IMR-90 (cell line): ENCODE data around the gene MEGF6. TPM values are rescaled to one million over a fixed set of nuclear protein-coding genes. Genes with fewer than 3 reads are reported as not detected.

Experiments used
- ATAC-seq: fragments of 200-7000 bp; cut with Tn5 transposase; 2 replicates; pipeline ENCODE4 v1.9.1; 2020; ENCODE audit warnings: low read depth, mild to moderate bottlenecking, moderate library complexity
- BruUV-seq: library from RNA; stranded (reverse); fragments of 400-500 nt; replicated peaks from 2 replicates; lab custom pipeline; 2021; lab: Mats Ljungman, UMichigan
- CTCF ChIA-PET: fragments of 300-600 bp; formaldehyde crosslinking; extraction: SDS; loops from one replicate; lab custom pipeline; 2021; ENCODE audit warnings: antibody characterized with exemption; lab: Yijun Ruan, JAX
- POLR2A ChIA-PET: fragments of 300-600 bp; sonication (Branson Sonifier 250); formaldehyde crosslinking; loops from one replicate; lab custom pipeline; 2022; ENCODE audit warnings: antibody characterized with exemption; ENCODE audit not compliant: unreplicated experiment; lab: Charles Lee
- DNase-seq: peaks from one replicate; pipeline ENCODE4 v3.0.0; 2013
- H2AFZ ChIP-seq: replicated peaks from 2 replicates; pipeline ENCODE3; 2013; ENCODE audit warnings: low read length, mild to moderate bottlenecking; ENCODE audit not compliant: poor library complexity
- H2AK5ac ChIP-seq: 2 replicates; pipeline ENCODE4 v1.6.1; 2013; ENCODE audit warnings: low read depth, low read length, inconsistent platforms
- H2AK9ac ChIP-seq: replicated peaks from 2 replicates; pipeline ENCODE3; 2013; ENCODE audit warnings: mild to moderate bottlenecking, low read depth, low read length, moderate library complexity; ENCODE audit not compliant: poor library complexity
- H2BK120ac ChIP-seq: 2 replicates; pipeline ENCODE4 v1.6.1; 2013; ENCODE audit warnings: low read depth, low read length, inconsistent platforms
- H2BK15ac ChIP-seq: 3 replicates; pipeline ENCODE4 v1.6.1; 2013; ENCODE audit warnings: low read depth, low read length, inconsistent platforms
- H2BK20ac ChIP-seq: 2 replicates; pipeline ENCODE4 v1.6.1; 2013; ENCODE audit warnings: low read depth, mild to moderate bottlenecking, inconsistent platforms, low read length, moderate library complexity
- H2BK5ac ChIP-seq: 2 replicates; pipeline ENCODE4 v1.6.1; 2013; ENCODE audit warnings: mild to moderate bottlenecking, low read depth, low read length, inconsistent platforms; ENCODE audit not compliant: poor library complexity, severe bottlenecking
- H3K14ac ChIP-seq: replicated peaks from 2 replicates; pipeline ENCODE4 v1.6.1; 2013; ENCODE audit warnings: low read depth, low read length, inconsistent platforms
- H3K18ac ChIP-seq: 2 replicates; pipeline ENCODE4 v1.6.1; 2013; ENCODE audit warnings: low read depth, low read length, control low read depth
- H3K23ac ChIP-seq: 2 replicates; pipeline ENCODE4 v1.6.1; 2013; ENCODE audit warnings: low read depth, low read length, inconsistent platforms
- H3K27ac ChIP-seq: 2 replicates; pipeline ENCODE4 v1.5.1; 2013; ENCODE audit warnings: mild to moderate bottlenecking, control low read depth, low read length; ENCODE audit not compliant: insufficient read depth
- H3K27me3 ChIP-seq: 2 replicates; pipeline ENCODE4 v1.6.1; 2013; ENCODE audit warnings: low read length; ENCODE audit not compliant: control insufficient read depth, insufficient read depth
- H3K36me3 ChIP-seq: 2 replicates; pipeline ENCODE4 v1.6.1; 2013; ENCODE audit warnings: low read length, mixed read lengths; ENCODE audit not compliant: control insufficient read depth, insufficient read depth
- H3K4ac ChIP-seq: 2 replicates; pipeline ENCODE4 v1.6.1; 2013; ENCODE audit warnings: low read depth, low read length, inconsistent platforms
- H3K4me1 ChIP-seq: 2 replicates; pipeline ENCODE4 v1.6.1; 2013; ENCODE audit warnings: low read length, mixed read lengths; ENCODE audit not compliant: control insufficient read depth, insufficient read depth
- H3K4me2 ChIP-seq: 2 replicates; pipeline ENCODE4 v1.6.1; 2013; ENCODE audit warnings: low read depth, mild to moderate bottlenecking, control low read depth, low read length, moderate library complexity
- H3K4me3 ChIP-seq: 2 replicates; pipeline ENCODE4 v1.5.1; 2013; ENCODE audit warnings: low read depth, mild to moderate bottlenecking, control low read depth, low read length, moderate library complexity; ENCODE audit not compliant: insufficient read depth
- H3K56ac ChIP-seq: 2 replicates; pipeline ENCODE4 v1.6.1; 2013; ENCODE audit warnings: low read length, inconsistent platforms; ENCODE audit not compliant: insufficient read depth; ENCODE audit errors: extremely low read depth
- H3K79me1 ChIP-seq, 2 experiments: 2 replicates each; pipeline ENCODE4 v1.6.1; 2013; ENCODE audit warnings: low read length in 2 of 2, inconsistent platforms in 1 of 2, low read depth in 1 of 2
- H3K9ac ChIP-seq: 2 replicates; pipeline ENCODE4 v1.6.1; 2013; ENCODE audit warnings: low read depth, low read length, control low read depth
- H3K9me1 ChIP-seq: 2 replicates; pipeline ENCODE4 v1.6.1; 2013; ENCODE audit warnings: low read length, inconsistent platforms; ENCODE audit not compliant: insufficient read depth
- H3K9me3 ChIP-seq: 2 replicates; pipeline ENCODE4 v1.6.1; 2013; ENCODE audit warnings: low read length; ENCODE audit not compliant: control insufficient read depth, insufficient read depth
- H4K20me1 ChIP-seq: 2 replicates; pipeline ENCODE4 v1.6.1; 2013; ENCODE audit warnings: low read length, inconsistent platforms; ENCODE audit not compliant: insufficient read depth
- H4K5ac ChIP-seq: 2 replicates; pipeline ENCODE4 v1.6.1; 2013; ENCODE audit warnings: mild to moderate bottlenecking, low read depth, low read length, control low read depth
- H4K8ac ChIP-seq, 2 experiments: 2 replicates each; pipeline ENCODE4 v1.6.1; 2013; ENCODE audit warnings: low read depth in 2 of 2, low read length in 2 of 2, control low read depth in 1 of 2, inconsistent platforms in 1 of 2
- H4K91ac ChIP-seq: 2 replicates; pipeline ENCODE4 v1.6.1; 2013; ENCODE audit warnings: low read depth, low read length, inconsistent platforms; ENCODE audit not compliant: insufficient read depth
- BHLHE40 ChIP-seq: fragments of 150-350 bp; IDR thresholded peaks from 2 replicates; pipeline ENCODE4 v1.6.1; 2016; ENCODE audit warnings: mild to moderate bottlenecking, low read depth, low read length
- CEBPB ChIP-seq: IDR thresholded peaks from 2 replicates; pipeline ENCODE4 v1.6.1; 2012; ENCODE audit warnings: low read depth, low read length, improper control_type of control experiment
- CHD1 ChIP-seq: IDR thresholded peaks from 2 replicates; pipeline ENCODE4 v1.6.1; 2012; ENCODE audit warnings: low read depth, low read length, improper control_type of control experiment
- FOS ChIP-seq: fragments of 150-350 bp; IDR thresholded peaks from 2 replicates; pipeline ENCODE4 v1.6.1; 2016; ENCODE audit warnings: low read depth, low read length
- MAFK ChIP-seq: IDR thresholded peaks from 2 replicates; pipeline ENCODE4 v1.6.1; 2012; ENCODE audit warnings: low read depth, low read length, improper control_type of control experiment
- MAZ ChIP-seq: IDR thresholded peaks from 2 replicates; pipeline ENCODE4 v1.6.1; 2012; ENCODE audit warnings: low read depth, mild to moderate bottlenecking, low read length, improper control_type of control experiment, moderate library complexity, borderline replicate concordance
- MXI1 ChIP-seq: IDR thresholded peaks from 2 replicates; pipeline ENCODE4 v1.6.1; 2012; ENCODE audit warnings: low read depth, mild to moderate bottlenecking, low read length, moderate library complexity, borderline replicate concordance
- NFE2L2 ChIP-seq: fragments of 150-350 bp; IDR thresholded peaks from 2 replicates; pipeline ENCODE4 v1.6.1; 2016; ENCODE audit warnings: low read depth, mild to moderate bottlenecking, low read length
- RAD21 ChIP-seq: IDR thresholded peaks from 2 replicates; pipeline ENCODE4 v1.6.1; 2012; ENCODE audit warnings: low read length, improper control_type of control experiment
- RCOR1 ChIP-seq: IDR thresholded peaks from 2 replicates; pipeline ENCODE4 v1.6.1; 2012; ENCODE audit warnings: mild to moderate bottlenecking, low read length, improper control_type of control experiment; ENCODE audit not compliant: insufficient replicate concordance
- SMC3 ChIP-seq: fragments of 150-350 bp; IDR thresholded peaks from 2 replicates; pipeline ENCODE4 v1.6.1; 2016; ENCODE audit warnings: low read depth, mild to moderate bottlenecking, antibody characterized with exemption, low read length, moderate library complexity
- USF2 ChIP-seq: fragments of 150-350 bp; IDR thresholded peaks from 2 replicates; pipeline ENCODE4 v1.6.1; 2017; ENCODE audit warnings: mild to moderate bottlenecking, antibody characterized with exemption, low read length, low read depth
- WGBS, 2 experiments: methylation state at CpG; one replicate each; pipeline versions ENCODE4 v1.1.5 to v1.1.7; 2013; ENCODE audit warnings: missing lambda C conversion rate in 2 of 2; ENCODE audit not compliant: insufficient read length in 1 of 2; ENCODE audit errors: extremely low coverage in 2 of 2; 5-methylcytosine and 5-hydroxymethylcytosine counted together
- dilution Hi-C: fragments of 300-500 bp; cut with HindIII; formaldehyde crosslinking; loops from one replicate; pipeline ENCODE4 v1.14.3; 2018; ENCODE audit warnings: low sequenced_read_pairs; ENCODE audit not compliant: unreplicated experiment
- in situ Hi-C: fragments of 300-500 bp; cut with MboI; formaldehyde crosslinking; loops from 3 replicates; pipeline ENCODE4 v1.14.3; 2019; ENCODE audit warnings: low sequenced_read_pairs, inconsistent platforms, mixed read lengths
- intact Hi-C: fragments of 100-400 bp; cut with micrococcal nuclease; formaldehyde crosslinking; loops from 2 replicates; pipeline ENCODE4 v1.10.0; 2022
- polyA plus RNA-seq, 3 experiments: library from polyadenylated mRNA; depleted of rRNA; stranded (reverse); fragments of >200 nt; gene quantifications; 2 replicates each; pipeline ENCODE4 v1.2.3, GENCODE V29; 2012; ENCODE audit warnings: low replicate concordance in 1 of 3
- total RNA-seq: library from RNA; depleted of rRNA; stranded (reverse); fragments of >200 nt; gene quantifications from 2 replicates; pipeline ENCODE4 v1.2.3, GENCODE V29; 2012
- TF ChIP-seq, protein P1 (sequence below): conservative IDR thresholded peaks from 2 replicates; pipeline ENCODE4 v1.5.1; 2012; ENCODE audit warnings: mild to moderate bottlenecking, low read depth, low read length, improper control_type of control experiment

The MEGF6 gene
- total and polyA plus RNA-seq, 2 of the 4 experiments (the other 2 are of a cell fraction) = 0.72 to 4.1 TPM

DNA sequence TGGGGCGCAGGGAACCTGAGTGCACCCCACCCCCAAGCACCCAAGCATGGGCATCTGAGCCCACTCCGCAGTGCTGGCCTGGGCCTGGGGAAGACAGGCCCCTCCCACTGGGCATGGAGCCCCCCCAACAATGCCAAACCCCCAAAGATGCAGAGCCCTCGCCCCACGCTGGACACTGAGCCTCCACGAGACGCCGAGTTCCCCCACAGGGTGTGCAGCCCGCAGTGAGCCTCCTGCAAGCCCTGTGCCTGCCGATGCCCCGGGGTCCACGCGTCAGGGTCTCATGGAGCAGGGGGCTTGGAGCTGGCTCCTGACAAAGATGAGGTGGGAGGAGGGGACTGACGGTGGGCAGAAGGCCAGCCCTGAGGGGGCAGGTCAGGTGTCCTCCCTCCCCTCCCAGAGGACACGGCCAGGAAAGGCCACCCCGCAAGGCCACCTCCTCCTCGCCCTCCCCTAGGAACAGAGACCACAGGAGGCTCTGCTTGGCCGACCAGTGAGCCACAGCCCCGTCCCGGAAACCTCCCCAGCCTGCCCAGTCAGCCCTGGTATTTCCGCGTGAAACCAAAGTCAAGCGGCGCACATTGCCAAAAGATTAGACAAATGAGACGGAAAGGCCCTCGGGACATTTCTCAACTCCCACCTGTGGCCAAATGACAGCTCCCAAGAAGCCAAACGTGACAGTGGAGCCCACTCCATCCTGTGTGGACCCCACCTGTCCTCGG, 33.4 kb downstream of the MEGF6 start:
- Histone ChIP-seq H3K4ac (no peak overlapping the region), H4K5ac (no peak overlapping the region), H3K56ac (no peak overlapping the region), H2BK120ac (no peak overlapping the region), H2BK5ac (no peak overlapping the region), H2AFZ (no peak overlapping the region), H3K23ac (no peak overlapping the region), H3K79me1 (no peaks in the 10 kb centered on the region), H3K4me3 (no peak overlapping the region), H4K20me1 (no peaks in the 10 kb centered on the region), H2BK15ac (no peak overlapping the region), H3K36me3 (no peaks in the 10 kb centered on the region), H4K8ac (no peak overlapping the region), H3K14ac (no peak overlapping the region), H3K9me3 (peaks cover 1% of the 10 kb centered on the region; the same call in 1 of the 2 replicates), H3K4me1 (peaks cover 2% of the 10 kb centered on the region; the same call in 1 of the 2 replicates), H3K27me3 (peaks cover 6% of the 10 kb centered on the region; the same call in 1 of the 2 replicates), H4K91ac (no peak overlapping the region), H3K9ac (no peak overlapping the region), H3K27ac (no peak overlapping the region), H2AK5ac (no peak overlapping the region), H3K18ac (no peak overlapping the region), H2BK20ac (no peak overlapping the region), H3K9me1 (no peaks in the 10 kb centered on the region), H3K4me2 (no peak overlapping the region), H2AK9ac (no peak overlapping the region)
- CTCF ChIA-PET = interaction anchor here (1.0 kb wide), 1 partner anchor 13 kb away, joined by 4 read pairs; no protein-coding TSS in a partner anchor
- in situ Hi-C loops = no loop called here
- no peak for TF ChIP-seq CHD1
- no peak for TF ChIP-seq NFE2L2
- TF ChIP-seq RCOR1 = no peak
- TF ChIP-seq CEBPB = no peak
- TF ChIP-seq, protein P1, sequence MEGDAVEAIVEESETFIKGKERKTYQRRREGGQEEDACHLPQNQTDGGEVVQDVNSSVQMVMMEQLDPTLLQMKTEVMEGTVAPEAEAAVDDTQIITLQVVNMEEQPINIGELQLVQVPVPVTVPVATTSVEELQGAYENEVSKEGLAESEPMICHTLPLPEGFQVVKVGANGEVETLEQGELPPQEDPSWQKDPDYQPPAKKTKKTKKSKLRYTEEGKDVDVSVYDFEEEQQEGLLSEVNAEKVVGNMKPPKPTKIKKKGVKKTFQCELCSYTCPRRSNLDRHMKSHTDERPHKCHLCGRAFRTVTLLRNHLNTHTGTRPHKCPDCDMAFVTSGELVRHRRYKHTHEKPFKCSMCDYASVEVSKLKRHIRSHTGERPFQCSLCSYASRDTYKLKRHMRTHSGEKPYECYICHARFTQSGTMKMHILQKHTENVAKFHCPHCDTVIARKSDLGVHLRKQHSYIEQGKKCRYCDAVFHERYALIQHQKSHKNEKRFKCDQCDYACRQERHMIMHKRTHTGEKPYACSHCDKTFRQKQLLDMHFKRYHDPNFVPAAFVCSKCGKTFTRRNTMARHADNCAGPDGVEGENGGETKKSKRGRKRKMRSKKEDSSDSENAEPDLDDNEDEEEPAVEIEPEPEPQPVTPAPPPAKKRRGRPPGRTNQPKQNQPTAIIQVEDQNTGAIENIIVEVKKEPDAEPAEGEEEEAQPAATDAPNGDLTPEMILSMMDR = no peak
- TF ChIP-seq BHLHE40 = no peak
- TF ChIP-seq MAZ = no peak
- no peak for TF ChIP-seq MXI1
- TF ChIP-seq FOS = no peak
- TF ChIP-seq USF2 = no peak
- no peak for TF ChIP-seq SMC3
- no peak for TF ChIP-seq MAFK
- no peak for TF ChIP-seq RAD21
- dilution Hi-C loops = no loop called here
- no peak for ATAC-seq
- intact Hi-C loops = no loop called here
- BruUV-seq = no TSS peak
- POLR2A ChIA-PET = no interaction called here
- WGBS, 2 experiments = 17% methylated on average over 7 of the region's 27 CpGs; no CpG with 5 or more reads in 1 of the 2 experiments
- peak; percentile 18 for DNase-seq
